B cell (primary cell): ENCODE measurements around the gene PREX1. TPM values are rescaled to one million over a fixed set of nuclear protein-coding genes. Genes with fewer than 3 reads are reported as not detected.

Experiments
- ATAC-seq: fragments of 200-7000 bp; cut with Tn5 transposase; one replicate; pipeline ENCODE4 v1.10.0; 2021; ENCODE audit warnings: low read depth, mild to moderate bottlenecking, moderate number of reproducible peaks, moderate library complexity
- CTCF ChIA-PET: fragments of 350-600 bp; sonication (Branson Sonifier 250); formaldehyde crosslinking; loops from one replicate; lab custom pipeline; 2021; ENCODE audit warnings: antibody characterized with exemption, inconsistent platforms; lab: Charles Lee
- POLR2A ChIA-PET: fragments of 350-600 bp; sonication (Branson Sonifier 250); formaldehyde crosslinking; loops from one replicate; lab custom pipeline; 2021; ENCODE audit warnings: antibody characterized with exemption; lab: Charles Lee
- DNase-seq: peaks from one replicate; pipeline ENCODE4 v3.0.0; 2013
- H2AFZ ChIP-seq: 2 replicates; pipeline ENCODE4 v1.6.1; 2012; ENCODE audit warnings: mild to moderate bottlenecking, low read depth, low read length; ENCODE audit not compliant: insufficient read depth, poor library complexity, severe bottlenecking
- H3K27ac ChIP-seq, 2 donors: 1 replicate in 1 of 2; 2 replicates in 1 of 2; pipeline ENCODE4 v1.5.1; 2012 to 2013; ENCODE audit warnings: low read length in 2 of 2, mild to moderate bottlenecking in 2 of 2, moderate library complexity in 1 of 2
- H3K27me3 ChIP-seq, 4 experiments: fragments of 200-600 bp in 1 of 4; sonication (generic) in 1 of 4; replicated peaks in 1 of 4; 1 replicate in 2 of 4; 2 replicates in 2 of 4; pipeline versions ENCODE4 v1.6.1 to v1.7.0; 2013 to 2016; ENCODE audit warnings: low read length in 3 of 4, mild to moderate bottlenecking in 2 of 4, mixed read lengths in 1 of 4, moderate library complexity in 1 of 4; ENCODE audit not compliant: insufficient read depth in 4 of 4, control insufficient read depth in 3 of 4; ENCODE audit errors: control extremely low read depth in 1 of 4
- H3K36me3 ChIP-seq, 2 experiments: replicated peaks in 1 of 2; 1 replicate in 1 of 2; 2 replicates in 1 of 2; pipeline versions ENCODE4 v1.6.1 to v1.7.1; 2013; ENCODE audit warnings: low read length in 1 of 2; ENCODE audit not compliant: insufficient read depth in 2 of 2, control insufficient read depth in 1 of 2; ENCODE audit errors: control extremely low read depth in 1 of 2, extremely low read depth in 1 of 2
- H3K4me1 ChIP-seq, 2 donors: fragments of 200-600 bp in 1 of 2; sonication (generic) in 1 of 2; 1 replicate in 1 of 2; 2 replicates in 1 of 2; pipeline versions ENCODE4 v1.5.1 to v1.6.1; 2013 to 2017; ENCODE audit warnings: low read length in 2 of 2; ENCODE audit not compliant: control insufficient read depth in 2 of 2, insufficient read depth in 2 of 2
- H3K4me2 ChIP-seq: replicated peaks from 2 replicates; pipeline ENCODE3; 2012; ENCODE audit warnings: mild to moderate bottlenecking, low read depth, low read length; ENCODE audit not compliant: poor library complexity, severe bottlenecking
- H3K4me3 ChIP-seq, 5 experiments: fragments of 200-600 bp in 1 of 5; sonication (generic) in 1 of 5; 1 replicate in 3 of 5; 2 replicates in 2 of 5; pipeline versions ENCODE4 v1.5.1 to v1.7.0; 2011 to 2016; ENCODE audit warnings: low read length in 4 of 5, mild to moderate bottlenecking in 4 of 5, low read depth in 2 of 5, control low read depth in 1 of 5, moderate library complexity in 1 of 5; ENCODE audit not compliant: insufficient read depth in 1 of 5; ENCODE audit errors: control extremely low read depth in 1 of 5, extremely low read depth in 1 of 5
- H3K79me2 ChIP-seq: fragments of 200-600 bp; sonication (generic); one replicate; pipeline ENCODE4 v1.6.0; 2016; ENCODE audit warnings: low read length; ENCODE audit not compliant: control insufficient read depth, insufficient read depth
- H3K9ac ChIP-seq: fragments of 200-600 bp; sonication (generic); 2 replicates; pipeline ENCODE4 v1.6.1; 2017; ENCODE audit warnings: mild to moderate bottlenecking, low read length, moderate library complexity
- H3K9me3 ChIP-seq, 3 donors: one replicate each; pipeline versions ENCODE4 v1.6.1 to v1.7.1; 2013; ENCODE audit warnings: low read length in 2 of 3; ENCODE audit not compliant: control insufficient read depth in 2 of 3, insufficient read depth in 1 of 3; ENCODE audit errors: control extremely low read depth in 1 of 3
- H4K20me1 ChIP-seq: 2 replicates; pipeline ENCODE4 v1.6.0; 2012; ENCODE audit warnings: mild to moderate bottlenecking, low read length; ENCODE audit not compliant: insufficient read depth, control insufficient read depth, poor library complexity, severe bottlenecking
- H3K27ac Mint-ChIP-seq: one replicate; pipeline ENCODE4 v1.8.0; 2021; ENCODE audit warnings: mixed read lengths
- H3K27me3 Mint-ChIP-seq: one replicate; pipeline ENCODE4 v1.8.0; 2021; ENCODE audit warnings: mixed read lengths
- H3K4me1 Mint-ChIP-seq: one replicate; pipeline ENCODE4 v1.8.0; 2021; ENCODE audit warnings: mixed read lengths
- H3K4me3 Mint-ChIP-seq: one replicate; pipeline ENCODE4 v1.8.0; 2021; ENCODE audit warnings: mixed read lengths
- H3K9me3 Mint-ChIP-seq: one replicate; pipeline ENCODE4 v1.8.0; 2022; ENCODE audit warnings: mixed read lengths; ENCODE audit not compliant: insufficient read depth
- CTCF ChIP-seq: fragments of 200-600 bp; IDR thresholded peaks from one replicate; pipeline ENCODE4 v1.8.0; 2022; ENCODE audit warnings: antibody characterized with exemption, mild to moderate bottlenecking
- EZH2 ChIP-seq: IDR thresholded peaks from 2 replicates; pipeline ENCODE4 v1.6.1; 2012; ENCODE audit warnings: borderline replicate concordance, low read depth, mild to moderate bottlenecking, moderate library complexity, low read length; ENCODE audit not compliant: insufficient read depth, poor library complexity, severe bottlenecking
- WGBS: methylation state at CpG from one replicate; pipeline ENCODE4 v1.1.5; 2013; ENCODE audit warnings: missing lambda C conversion rate; ENCODE audit not compliant: insufficient coverage; 5-methylcytosine and 5-hydroxymethylcytosine counted together
- intact Hi-C: fragments of 100-400 bp; cut with micrococcal nuclease; formaldehyde crosslinking; loops from one replicate; pipeline ENCODE4 v1.10.0; 2022
- polyA plus RNA-seq: library from polyadenylated mRNA; depleted of rRNA; stranded (reverse); fragments of >200 nt; gene quantifications from 2 replicates; pipeline ENCODE4 v1.2.3, GENCODE V29; 2012
- total RNA-seq, 2 donors: library from RNA; stranded (reverse); fragments of 120-200 nt in 1 of 2; gene quantifications; 1 replicate in 1 of 2; 2 replicates in 1 of 2; pipeline versions ENCODE4 v1.2.3 to v1.2.4, GENCODE V29; 2013 to 2022

PREX1 gene
- total and polyA plus RNA-seq, 2 donors (not counting 1 experiment from before 2014, with no cell fraction given), result 79.1 to 99.4 TPM

GRCh38 chr20:48665785-48666184, 162.0 kb downstream of the PREX1 start:
- Histone ChIP-seq H3K4me1 (no peaks in the 10 kb centered on the region), H2AFZ (no peak overlapping the region), H4K20me1 (peaks cover 13% of the 10 kb centered on the region), H3K9ac (no peak overlapping the region), H3K4me3 (no peak overlapping the region), H3K79me2 (no peaks in the 10 kb centered on the region), H3K36me3 (peaks cover 0 to 73% of the 10 kb centered on the region in 2 experiments), H3K27ac (no peak overlapping the region), H3K9me3 (peaks cover 0 to 5% (median 1%) of the 10 kb centered on the region in 3 donors), H3K4me2 (no peak overlapping the region), H3K27me3 (no peaks in the 10 kb centered on the region)
- TF ChIP-seq CTCF, result no peak
- TF ChIP-seq EZH2, result no peak
- intact Hi-C loops, result no loop called here
- no peak overlapping the region for H3K4me3 Mint-ChIP-seq
- no peaks in the 10 kb centered on the region for H3K27me3 Mint-ChIP-seq
- no peaks in the 10 kb centered on the region for H3K9me3 Mint-ChIP-seq
- DNase-seq (no peak), ATAC-seq (no peak)
- 100% methylated on average over 3 of the region's 8 CpGs for WGBS
- H3K4me1 Mint-ChIP-seq, result no peaks in the 10 kb centered on the region
- no peak overlapping the region for H3K27ac Mint-ChIP-seq
- ChIA-PET POLR2A (interaction anchor here (0.7 kb wide), 1 partner anchor 130 kb away, joined by 3 read pairs; no protein-coding TSS in a partner anchor), CTCF (interaction anchor here (1.0 kb wide), 1 partner anchor 8 kb away, joined by 3 read pairs; no protein-coding TSS in a partner anchor)

- Histone ChIP-seq H3K4me2 (no peak overlapping the region), H3K4me1 (peaks cover 0 to 3% of the 10 kb centered on the region in 2 donors), H3K79me2 (peaks cover 6% of the 10 kb centered on the region), H3K27me3 (no peaks in the 10 kb centered on the region), H3K9me3 (peaks cover 0 to 7% (median 3%) of the 10 kb centered on the region in 3 donors), H3K36me3 (peaks cover 0 to 79% of the 10 kb centered on the region in 2 experiments), H4K20me1 (peaks cover 8% of the 10 kb centered on the region), H2AFZ (no peak overlapping the region), H3K27ac (no peak overlapping the region), H3K4me3 (no peak overlapping the region), H3K9ac (no peak overlapping the region)
- TF ChIP-seq EZH2 (no peak), CTCF (no peak)
- Mint-ChIP-seq H3K4me1 (peaks cover 9% of the 10 kb centered on the region), H3K27ac (no peak overlapping the region), H3K9me3 (no peaks in the 10 kb centered on the region), H3K4me3 (no peak overlapping the region), H3K27me3 (no peaks in the 10 kb centered on the region)
- ChIA-PET CTCF (no interaction called here), POLR2A (no interaction called here)
- DNase-seq (no peak), ATAC-seq (no peak)
- intact Hi-C loops, result no loop called here
- WGBS, result 95% methylated on average over 2 of the region's 6 CpGs
These were observed 165.1 kb downstream of the PREX1 start for GRCh38 chr20:48662711-48663110.
